HepG2 (cell line): Measurements from ENCODE around the gene SPDYE4.

Experiments used
- EZH2 ChIP-seq: conservative IDR thresholded peaks from 2 replicates; pipeline ENCODE4 v1.6.1; 2012; ENCODE audit warnings: mild to moderate bottlenecking, low read depth, low read length, moderate library complexity
- HES4 ChIP-seq: sonication (generic); formaldehyde crosslinking; IDR thresholded peaks from 2 replicates; pipeline ENCODE4 v1.9.0; 2021; ENCODE audit warnings: mild to moderate bottlenecking, missing genetic modification reagents, borderline replicate concordance
- LCORL ChIP-seq, 2 experiments: fragments of 450-650 bp in 1 of 2; sonication (generic) in 1 of 2; formaldehyde crosslinking in 1 of 2; IDR thresholded peaks; 2 replicates each; pipeline versions ENCODE4 v1.5.0 to v1.6.1; 2017 to 2020; ENCODE audit warnings: antibody characterized with exemption in 1 of 2, missing genetic modification reagents in 1 of 2
- SIN3A ChIP-seq: IDR thresholded peaks from 2 replicates; pipeline ENCODE4 v1.6.1; 2011; ENCODE audit warnings: low read depth, mild to moderate bottlenecking, control low read depth, low read length, borderline replicate concordance
- ZNF331 ChIP-seq: sonication (generic); formaldehyde crosslinking; IDR thresholded peaks from 2 replicates; pipeline ENCODE4 v1.4.0; 2020; ENCODE audit warnings: missing genetic modification reagents
- ZNF335 ChIP-seq: sonication (generic); formaldehyde crosslinking; IDR thresholded peaks from 2 replicates; pipeline ENCODE4 v1.4.0; 2020; ENCODE audit warnings: missing genetic modification reagents
- TF ChIP-seq, protein P1 (sequence below): sonication (generic); formaldehyde crosslinking; IDR thresholded peaks from 2 replicates; pipeline ENCODE4 v1.5.0; 2020; ENCODE audit warnings: mild to moderate bottlenecking, missing genetic modification reagents, moderate library complexity
- TF ChIP-seq, protein P2 (sequence below): IDR thresholded peaks from 2 replicates; pipeline ENCODE4 v1.6.1; 2012; ENCODE audit warnings: low read length, improper control_type of control experiment
- TF ChIP-seq, protein P3 (sequence below): sonication (generic); formaldehyde crosslinking; IDR thresholded peaks from 2 replicates; pipeline ENCODE4 v1.5.0; 2020; ENCODE audit warnings: missing genetic modification reagents

DNA sequence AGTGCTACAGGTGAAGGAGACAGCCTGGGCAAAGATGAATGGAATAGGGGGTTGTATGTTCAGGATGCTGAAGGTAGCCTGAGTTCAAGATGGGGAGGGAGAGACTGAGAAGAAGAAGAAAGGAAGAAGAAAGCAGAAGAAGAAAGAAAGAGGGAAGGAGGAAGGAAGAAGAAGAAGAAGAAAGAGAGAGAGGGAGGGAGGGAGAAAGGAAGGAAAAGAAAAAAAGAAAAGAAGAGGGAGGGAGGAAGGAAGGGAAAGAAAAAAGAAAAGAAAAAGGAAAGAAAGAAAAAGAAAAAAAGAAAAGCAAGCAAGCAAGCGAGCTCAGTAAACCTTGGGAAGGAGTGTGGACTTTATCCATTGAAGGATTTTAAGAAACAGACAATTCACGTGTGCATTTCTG is 21.6 kb downstream of the SPDYE4 start:
- TF ChIP-seq, protein P1, sequence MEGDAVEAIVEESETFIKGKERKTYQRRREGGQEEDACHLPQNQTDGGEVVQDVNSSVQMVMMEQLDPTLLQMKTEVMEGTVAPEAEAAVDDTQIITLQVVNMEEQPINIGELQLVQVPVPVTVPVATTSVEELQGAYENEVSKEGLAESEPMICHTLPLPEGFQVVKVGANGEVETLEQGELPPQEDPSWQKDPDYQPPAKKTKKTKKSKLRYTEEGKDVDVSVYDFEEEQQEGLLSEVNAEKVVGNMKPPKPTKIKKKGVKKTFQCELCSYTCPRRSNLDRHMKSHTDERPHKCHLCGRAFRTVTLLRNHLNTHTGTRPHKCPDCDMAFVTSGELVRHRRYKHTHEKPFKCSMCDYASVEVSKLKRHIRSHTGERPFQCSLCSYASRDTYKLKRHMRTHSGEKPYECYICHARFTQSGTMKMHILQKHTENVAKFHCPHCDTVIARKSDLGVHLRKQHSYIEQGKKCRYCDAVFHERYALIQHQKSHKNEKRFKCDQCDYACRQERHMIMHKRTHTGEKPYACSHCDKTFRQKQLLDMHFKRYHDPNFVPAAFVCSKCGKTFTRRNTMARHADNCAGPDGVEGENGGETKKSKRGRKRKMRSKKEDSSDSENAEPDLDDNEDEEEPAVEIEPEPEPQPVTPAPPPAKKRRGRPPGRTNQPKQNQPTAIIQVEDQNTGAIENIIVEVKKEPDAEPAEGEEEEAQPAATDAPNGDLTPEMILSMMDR (CRISPR knock-in tag), result no peak
- TF ChIP-seq HES4 (CRISPR knock-in tag) (no peak), EZH2 (no peak), ZNF331 (CRISPR knock-in tag) (no peak), SIN3A (no peak), ZNF335 (CRISPR knock-in tag) (no peak), LCORL (IDR thresholded peaks at IDR 0.05) (no peak), LCORL (CRISPR knock-in tag; IDR thresholded peaks at IDR 0.05) (no peak)
- TF ChIP-seq, protein P2, sequence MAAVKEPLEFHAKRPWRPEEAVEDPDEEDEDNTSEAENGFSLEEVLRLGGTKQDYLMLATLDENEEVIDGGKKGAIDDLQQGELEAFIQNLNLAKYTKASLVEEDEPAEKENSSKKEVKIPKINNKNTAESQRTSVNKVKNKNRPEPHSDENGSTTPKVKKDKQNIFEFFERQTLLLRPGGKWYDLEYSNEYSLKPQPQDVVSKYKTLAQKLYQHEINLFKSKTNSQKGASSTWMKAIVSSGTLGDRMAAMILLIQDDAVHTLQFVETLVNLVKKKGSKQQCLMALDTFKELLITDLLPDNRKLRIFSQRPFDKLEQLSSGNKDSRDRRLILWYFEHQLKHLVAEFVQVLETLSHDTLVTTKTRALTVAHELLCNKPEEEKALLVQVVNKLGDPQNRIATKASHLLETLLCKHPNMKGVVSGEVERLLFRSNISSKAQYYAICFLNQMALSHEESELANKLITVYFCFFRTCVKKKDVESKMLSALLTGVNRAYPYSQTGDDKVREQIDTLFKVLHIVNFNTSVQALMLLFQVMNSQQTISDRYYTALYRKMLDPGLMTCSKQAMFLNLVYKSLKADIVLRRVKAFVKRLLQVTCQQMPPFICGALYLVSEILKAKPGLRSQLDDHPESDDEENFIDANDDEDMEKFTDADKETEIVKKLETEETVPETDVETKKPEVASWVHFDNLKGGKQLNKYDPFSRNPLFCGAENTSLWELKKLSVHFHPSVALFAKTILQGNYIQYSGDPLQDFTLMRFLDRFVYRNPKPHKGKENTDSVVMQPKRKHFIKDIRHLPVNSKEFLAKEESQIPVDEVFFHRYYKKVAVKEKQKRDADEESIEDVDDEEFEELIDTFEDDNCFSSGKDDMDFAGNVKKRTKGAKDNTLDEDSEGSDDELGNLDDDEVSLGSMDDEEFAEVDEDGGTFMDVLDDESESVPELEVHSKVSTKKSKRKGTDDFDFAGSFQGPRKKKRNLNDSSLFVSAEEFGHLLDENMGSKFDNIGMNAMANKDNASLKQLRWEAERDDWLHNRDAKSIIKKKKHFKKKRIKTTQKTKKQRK, result no peak
- TF ChIP-seq, protein P3, sequence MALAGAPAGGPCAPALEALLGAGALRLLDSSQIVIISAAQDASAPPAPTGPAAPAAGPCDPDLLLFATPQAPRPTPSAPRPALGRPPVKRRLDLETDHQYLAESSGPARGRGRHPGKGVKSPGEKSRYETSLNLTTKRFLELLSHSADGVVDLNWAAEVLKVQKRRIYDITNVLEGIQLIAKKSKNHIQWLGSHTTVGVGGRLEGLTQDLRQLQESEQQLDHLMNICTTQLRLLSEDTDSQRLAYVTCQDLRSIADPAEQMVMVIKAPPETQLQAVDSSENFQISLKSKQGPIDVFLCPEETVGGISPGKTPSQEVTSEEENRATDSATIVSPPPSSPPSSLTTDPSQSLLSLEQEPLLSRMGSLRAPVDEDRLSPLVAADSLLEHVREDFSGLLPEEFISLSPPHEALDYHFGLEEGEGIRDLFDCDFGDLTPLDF (CRISPR knock-in tag), result no peak
